Esophagus squamous epithelium (tissue), 4 donors: ENCODE results near the gene UBA6.

Source experiments
- POLR2A ChIP-seq, 4 donors: fragments of 450-650 bp; IDR thresholded peaks; one replicate each; pipeline ENCODE4 v1.6.1; 2017; ENCODE audit warnings: antibody characterized with exemption in 4 of 4, mild to moderate bottlenecking in 4 of 4, moderate library complexity in 3 of 4
- TF ChIP-seq, protein P1 (sequence below), 6 experiments: fragments of 450-650 bp in 4 of 6; fragments of 200-600 bp in 2 of 6; sonication (generic) in 2 of 6; IDR thresholded peaks; one replicate each; pipeline ENCODE4 v1.5.1; 2016 to 2019; ENCODE audit warnings: antibody characterized with exemption in 6 of 6, mild to moderate bottlenecking in 4 of 6, moderate library complexity in 4 of 6

DNA sequence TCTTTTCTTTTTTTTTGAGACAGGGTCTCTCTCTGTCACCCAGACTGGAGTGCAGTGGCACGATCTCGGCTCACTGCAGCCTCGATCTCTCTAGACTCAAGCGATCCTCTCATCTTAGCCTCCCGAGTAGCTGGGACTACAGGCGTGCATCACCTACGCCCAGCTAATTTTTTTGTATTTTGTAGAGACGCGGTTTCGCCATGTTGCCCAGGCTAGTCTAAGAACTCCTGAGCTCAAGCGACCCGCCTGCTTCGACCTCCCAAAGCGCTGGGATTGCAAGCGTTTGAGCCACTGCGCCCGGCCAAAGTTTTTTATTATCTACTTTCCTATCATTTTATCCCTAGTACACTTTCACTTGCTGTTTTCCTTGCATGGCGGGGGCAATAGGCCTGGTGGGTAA is 1.4 kb downstream of the UBA6 start:
- TF ChIP-seq, protein P1, sequence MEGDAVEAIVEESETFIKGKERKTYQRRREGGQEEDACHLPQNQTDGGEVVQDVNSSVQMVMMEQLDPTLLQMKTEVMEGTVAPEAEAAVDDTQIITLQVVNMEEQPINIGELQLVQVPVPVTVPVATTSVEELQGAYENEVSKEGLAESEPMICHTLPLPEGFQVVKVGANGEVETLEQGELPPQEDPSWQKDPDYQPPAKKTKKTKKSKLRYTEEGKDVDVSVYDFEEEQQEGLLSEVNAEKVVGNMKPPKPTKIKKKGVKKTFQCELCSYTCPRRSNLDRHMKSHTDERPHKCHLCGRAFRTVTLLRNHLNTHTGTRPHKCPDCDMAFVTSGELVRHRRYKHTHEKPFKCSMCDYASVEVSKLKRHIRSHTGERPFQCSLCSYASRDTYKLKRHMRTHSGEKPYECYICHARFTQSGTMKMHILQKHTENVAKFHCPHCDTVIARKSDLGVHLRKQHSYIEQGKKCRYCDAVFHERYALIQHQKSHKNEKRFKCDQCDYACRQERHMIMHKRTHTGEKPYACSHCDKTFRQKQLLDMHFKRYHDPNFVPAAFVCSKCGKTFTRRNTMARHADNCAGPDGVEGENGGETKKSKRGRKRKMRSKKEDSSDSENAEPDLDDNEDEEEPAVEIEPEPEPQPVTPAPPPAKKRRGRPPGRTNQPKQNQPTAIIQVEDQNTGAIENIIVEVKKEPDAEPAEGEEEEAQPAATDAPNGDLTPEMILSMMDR (IDR thresholded peaks at IDR 0.05) = no peak
- no peak for TF ChIP-seq POLR2A (IDR thresholded peaks at IDR 0.05)
